ENCODE data around the gene IFNG-AS1. TPM values are rescaled to one million over a fixed set of nuclear protein-coding genes. Genes with fewer than 3 reads are reported as not detected.

The IFNG-AS1 gene
- total RNA-seq, 4 donors from 2014 or later, result 0.27 to 0.50 TPM; not detected in 2

DNA sequence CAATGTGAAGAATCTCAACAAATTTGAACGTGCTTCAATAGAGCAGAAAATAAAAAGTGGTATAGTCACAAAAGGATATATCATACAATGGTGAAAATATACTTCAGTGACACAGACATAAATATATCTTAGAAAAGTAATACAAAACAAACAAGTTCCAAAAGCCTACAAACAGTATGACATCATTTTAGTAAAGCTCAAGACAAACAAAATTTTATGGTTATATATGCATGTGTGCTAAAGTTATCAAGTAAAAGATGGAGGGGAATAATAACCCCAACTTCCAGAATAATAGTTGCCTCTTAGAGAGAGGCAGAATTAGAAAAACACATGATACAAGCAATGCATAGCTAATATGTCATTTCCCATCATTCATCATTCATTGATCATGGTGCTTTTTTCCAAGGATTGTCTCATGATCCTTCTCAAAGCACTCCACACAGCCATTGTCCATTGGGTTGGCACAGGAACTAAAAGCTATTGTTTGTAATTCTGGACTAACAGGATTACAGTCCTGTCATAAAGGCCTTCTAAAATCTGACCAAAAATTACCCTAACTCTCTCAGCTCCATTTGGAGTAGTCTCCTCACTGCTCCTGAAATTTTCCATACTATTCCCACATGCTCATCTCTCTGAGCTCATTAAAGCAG is 59.5 kb downstream of the IFNG-AS1 start:
- intact Hi-C loops (cut with DNase I), result no loop called here

DNA sequence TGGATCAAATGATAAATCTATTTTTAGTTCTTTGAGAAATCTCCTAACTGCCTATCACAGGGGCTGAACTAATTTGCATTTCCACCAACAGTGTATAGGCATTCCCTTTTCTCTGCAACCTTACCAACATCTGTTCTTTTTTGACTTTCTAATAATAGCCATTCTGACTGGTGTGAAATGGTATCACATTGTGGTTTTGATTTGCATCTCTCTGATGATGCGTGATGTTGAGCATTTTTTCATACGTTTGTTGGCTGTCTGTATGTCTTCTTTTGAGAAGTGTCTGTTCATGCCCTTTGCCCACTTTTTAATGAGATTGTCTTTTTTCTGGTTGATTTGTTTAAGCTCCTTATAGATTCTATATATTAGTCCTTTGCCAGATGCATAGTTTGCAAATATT is 67.1 kb downstream of the IFNG-AS1 start:
- 88 to 92% methylated on average over 2 of the region's 2 CpGs for WGBS, 2 donors
- no peaks in the 10 kb centered on the region for H3K4me1 ChIP-seq

More for the DNA sequence above, 59.5 kb downstream of the IFNG-AS1 start:
- no peaks in the 10 kb centered on the region for H3K9me3 ChIP-seq
- no peak for DNase-seq
- H3K27ac ChIP-seq, result no peak overlapping the region
- H3K36me3 ChIP-seq, result no peaks in the 10 kb centered on the region
- no peaks in the 10 kb centered on the region for H3K4me1 ChIP-seq
- no peak for TF ChIP-seq CTCF (IDR thresholded peaks at IDR 0.05)
- TF ChIP-seq POLR2A (IDR thresholded peaks at IDR 0.05), result no peak
- H3K27me3 ChIP-seq, result no peaks in the 10 kb centered on the region
- 92 to 94% methylated on average over 1 of the region's 1 CpG for WGBS, 2 donors
- H3K4me3 ChIP-seq (replicated peaks in 1 of 3), result no peak overlapping the region

GRCh38 chr12:68063900-68064590 is 74.8 kb downstream of the IFNG-AS1 start:
- no peak for TF ChIP-seq POLR2A (IDR thresholded peaks at IDR 0.05)
- no peak for TF ChIP-seq CTCF (IDR thresholded peaks at IDR 0.05)
- 29 to 82% methylated on average over 1 to 6 of the region's 6 CpGs for WGBS, 2 donors

More for the DNA sequence above, 67.1 kb downstream of the IFNG-AS1 start:
- TF ChIP-seq POLR2A (IDR thresholded peaks at IDR 0.05) (no peak), CTCF (IDR thresholded peaks at IDR 0.05) (no peak)
- intact Hi-C loops (cut with DNase I), result no loop called here
- Histone ChIP-seq H3K27ac (no peak overlapping the region), H3K4me3 (replicated peaks in 1 of 3) (no peak overlapping the region), H3K27me3 (no peaks in the 10 kb centered on the region), H3K36me3 (no peaks in the 10 kb centered on the region), H3K9me3 (no peaks in the 10 kb centered on the region)
- no peak for DNase-seq

DNA sequence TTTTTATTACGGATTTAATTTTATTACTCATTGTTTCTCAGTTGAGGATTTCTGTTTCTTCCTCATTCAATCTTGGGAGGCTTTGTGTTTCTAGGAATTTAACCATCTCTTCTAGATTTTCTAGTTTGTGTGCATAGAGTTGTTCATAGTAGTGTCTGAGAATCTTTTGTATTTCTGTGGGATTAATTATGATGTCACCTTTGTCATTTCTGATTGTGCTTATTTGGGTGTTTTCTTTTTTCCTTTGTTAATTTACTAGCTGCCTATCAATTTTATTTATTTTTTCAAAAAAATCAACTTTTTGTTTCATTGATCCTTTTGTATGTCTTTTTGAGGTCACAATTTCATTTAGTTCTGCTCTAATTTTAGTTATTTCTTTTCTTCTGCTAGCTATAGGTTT is 75.9 kb downstream of the IFNG-AS1 start:
- Histone ChIP-seq H3K27ac (no peak overlapping the region), H3K36me3 (no peaks in the 10 kb centered on the region), H3K4me1 (no peaks in the 10 kb centered on the region), H3K4me3 (replicated peaks in 1 of 3) (no peak overlapping the region), H3K27me3 (no peaks in the 10 kb centered on the region), H3K9me3 (no peaks in the 10 kb centered on the region)
- 88 to 97% methylated on average over 1 of the region's 1 CpG for WGBS, 2 donors
- no peak for TF ChIP-seq POLR2A (IDR thresholded peaks at IDR 0.05)
- TF ChIP-seq CTCF (IDR thresholded peaks at IDR 0.05), result no peak
- intact Hi-C loops (cut with DNase I), result no loop called here
- no peak for DNase-seq

More at GRCh38 chr12:68063900-68064590, 74.8 kb downstream of the IFNG-AS1 start:
- intact Hi-C loops (cut with DNase I), result no loop called here
- no peak overlapping the region for H3K27ac ChIP-seq
- no peaks in the 10 kb centered on the region for H3K9me3 ChIP-seq
- no peaks in the 10 kb centered on the region for H3K36me3 ChIP-seq
- no peaks in the 10 kb centered on the region for H3K27me3 ChIP-seq
- no peaks in the 10 kb centered on the region for H3K4me1 ChIP-seq
- no peak for DNase-seq
- no peak overlapping the region for H3K4me3 ChIP-seq (replicated peaks in 1 of 3)

DNA sequence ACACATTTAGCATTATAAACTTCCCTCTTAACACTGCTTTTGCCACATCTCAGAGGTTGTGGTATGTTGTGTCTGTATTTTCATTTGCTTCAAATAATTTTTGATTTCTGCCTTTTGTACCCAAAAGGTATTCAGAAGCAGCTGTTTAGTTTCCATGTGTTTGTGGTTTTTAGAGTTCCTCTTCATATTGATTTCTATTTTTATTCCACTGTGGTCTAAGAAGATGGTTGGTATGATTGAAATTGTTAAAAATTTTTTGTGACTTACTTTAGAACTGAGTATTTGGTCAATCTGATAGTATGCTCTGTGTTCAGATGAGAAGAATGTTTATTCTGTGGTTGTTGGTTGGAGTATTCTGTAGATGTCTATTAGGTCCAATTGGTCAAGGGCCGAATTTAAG is 76.4 kb downstream of the IFNG-AS1 start:
- no peak overlapping the region for H3K27ac ChIP-seq
- no peak overlapping the region for H3K4me3 ChIP-seq (replicated peaks in 1 of 3)
- no peak for TF ChIP-seq CTCF (IDR thresholded peaks at IDR 0.05)
- TF ChIP-seq POLR2A (IDR thresholded peaks at IDR 0.05), result no peak
- 90 to 93% methylated on average over 1 of the region's 1 CpG for WGBS, 2 donors
- intact Hi-C loops (cut with DNase I), result no loop called here
- no peaks in the 10 kb centered on the region for H3K4me1 ChIP-seq
- H3K27me3 ChIP-seq, result no peaks in the 10 kb centered on the region
- no peaks in the 10 kb centered on the region for H3K9me3 ChIP-seq
- H3K36me3 ChIP-seq, result no peaks in the 10 kb centered on the region
- DNase-seq, result no peak
